Astrocyte of the spinal cord (primary cell): ENCODE measurements around the gene KATNAL2.

Experiments
- DNase-seq: peaks from one replicate; pipeline ENCODE4 v3.0.0; 2011; ENCODE audit warnings: low read depth, low spot score
- H3K4me3 ChIP-seq: 2 replicates; pipeline ENCODE4 v1.5.1; 2011; ENCODE audit warnings: low read depth, mild to moderate bottlenecking, low read length, moderate library complexity
- in situ Hi-C: cut with HindIII; loops from 2 replicates; pipeline ENCODE4 v1.10.0; 2017; ENCODE audit warnings: low sequenced_read_pairs
- TF ChIP-seq, protein P1 (sequence below): IDR thresholded peaks from 2 replicates; pipeline ENCODE4 v1.5.1; 2012; ENCODE audit warnings: low read depth, mild to moderate bottlenecking, low read length, inconsistent platforms

KATNAL2 gene

DNA sequence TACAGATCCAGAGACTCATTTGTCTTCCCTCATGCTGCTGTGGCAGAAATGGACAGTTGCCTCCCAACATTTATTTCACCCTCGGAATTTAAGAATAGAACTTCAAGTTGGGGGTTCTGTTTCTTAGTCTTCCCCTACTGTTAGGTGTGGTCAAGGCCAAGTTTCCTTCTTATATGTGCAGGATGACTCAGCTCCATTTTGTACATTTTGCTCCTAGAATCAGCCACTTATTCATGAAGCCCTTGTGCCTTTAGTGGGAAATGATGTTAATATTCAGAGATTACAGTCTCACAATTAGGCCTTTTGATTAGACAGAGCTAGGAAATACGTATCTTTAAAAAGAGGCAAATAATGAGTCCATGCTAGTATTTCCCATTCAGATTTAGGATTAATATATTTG is 164.2 kb downstream of the KATNAL2 start:
- DNase-seq = no peak
- in situ Hi-C loops = no loop called here
- TF ChIP-seq, protein P1, sequence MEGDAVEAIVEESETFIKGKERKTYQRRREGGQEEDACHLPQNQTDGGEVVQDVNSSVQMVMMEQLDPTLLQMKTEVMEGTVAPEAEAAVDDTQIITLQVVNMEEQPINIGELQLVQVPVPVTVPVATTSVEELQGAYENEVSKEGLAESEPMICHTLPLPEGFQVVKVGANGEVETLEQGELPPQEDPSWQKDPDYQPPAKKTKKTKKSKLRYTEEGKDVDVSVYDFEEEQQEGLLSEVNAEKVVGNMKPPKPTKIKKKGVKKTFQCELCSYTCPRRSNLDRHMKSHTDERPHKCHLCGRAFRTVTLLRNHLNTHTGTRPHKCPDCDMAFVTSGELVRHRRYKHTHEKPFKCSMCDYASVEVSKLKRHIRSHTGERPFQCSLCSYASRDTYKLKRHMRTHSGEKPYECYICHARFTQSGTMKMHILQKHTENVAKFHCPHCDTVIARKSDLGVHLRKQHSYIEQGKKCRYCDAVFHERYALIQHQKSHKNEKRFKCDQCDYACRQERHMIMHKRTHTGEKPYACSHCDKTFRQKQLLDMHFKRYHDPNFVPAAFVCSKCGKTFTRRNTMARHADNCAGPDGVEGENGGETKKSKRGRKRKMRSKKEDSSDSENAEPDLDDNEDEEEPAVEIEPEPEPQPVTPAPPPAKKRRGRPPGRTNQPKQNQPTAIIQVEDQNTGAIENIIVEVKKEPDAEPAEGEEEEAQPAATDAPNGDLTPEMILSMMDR = no peak
- no peak overlapping the region for H3K4me3 ChIP-seq

DNA sequence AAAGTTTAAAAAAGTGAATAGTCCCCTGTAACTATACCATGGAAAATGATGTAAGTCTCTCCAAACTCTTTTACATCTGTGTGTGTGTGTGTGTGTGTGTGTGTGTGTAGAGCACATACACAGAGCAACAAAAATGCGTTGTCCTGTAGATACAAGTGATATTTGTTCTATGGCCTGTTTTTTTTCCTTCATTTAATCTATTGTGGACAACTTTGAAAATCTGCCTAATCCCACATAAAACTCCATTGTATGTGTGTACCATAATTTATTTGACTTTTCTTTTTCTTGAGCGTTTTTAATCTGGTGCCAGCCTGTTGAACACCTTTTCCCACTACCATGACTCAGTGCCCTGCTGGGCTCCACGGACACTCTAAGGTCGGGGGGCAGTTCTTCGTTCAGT is 170.3 kb downstream of the KATNAL2 start:
- TF ChIP-seq, protein P1 = no peak
- in situ Hi-C loops = no loop called here

DNA sequence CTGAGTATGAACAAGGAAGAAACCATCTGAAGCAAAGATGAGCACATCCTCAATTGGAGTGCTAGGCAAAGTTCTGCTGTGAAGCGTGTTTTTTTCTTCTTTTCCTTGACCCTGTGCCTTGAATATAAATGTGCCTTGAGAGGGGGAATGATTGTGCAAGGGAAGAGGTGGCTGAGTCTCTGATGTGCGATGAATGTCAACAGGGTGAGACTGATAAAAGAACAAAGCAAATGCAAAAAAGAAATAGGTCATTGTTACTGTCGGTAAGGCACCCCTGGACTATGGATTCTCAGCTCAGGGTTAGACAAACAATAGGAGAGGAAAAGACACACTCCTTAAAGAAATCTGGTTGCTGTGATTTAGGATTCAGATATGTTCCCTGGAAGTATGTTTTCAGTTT is 178.4 kb downstream of the KATNAL2 start:
- no peak for DNase-seq
- TF ChIP-seq, protein P1 = no peak
- in situ Hi-C loops = no loop called here
- H3K4me3 ChIP-seq = no peak overlapping the region

More for the DNA sequence above, 170.3 kb downstream of the KATNAL2 start:
- H3K4me3 ChIP-seq = no peak overlapping the region
- DNase-seq = no peak

DNA sequence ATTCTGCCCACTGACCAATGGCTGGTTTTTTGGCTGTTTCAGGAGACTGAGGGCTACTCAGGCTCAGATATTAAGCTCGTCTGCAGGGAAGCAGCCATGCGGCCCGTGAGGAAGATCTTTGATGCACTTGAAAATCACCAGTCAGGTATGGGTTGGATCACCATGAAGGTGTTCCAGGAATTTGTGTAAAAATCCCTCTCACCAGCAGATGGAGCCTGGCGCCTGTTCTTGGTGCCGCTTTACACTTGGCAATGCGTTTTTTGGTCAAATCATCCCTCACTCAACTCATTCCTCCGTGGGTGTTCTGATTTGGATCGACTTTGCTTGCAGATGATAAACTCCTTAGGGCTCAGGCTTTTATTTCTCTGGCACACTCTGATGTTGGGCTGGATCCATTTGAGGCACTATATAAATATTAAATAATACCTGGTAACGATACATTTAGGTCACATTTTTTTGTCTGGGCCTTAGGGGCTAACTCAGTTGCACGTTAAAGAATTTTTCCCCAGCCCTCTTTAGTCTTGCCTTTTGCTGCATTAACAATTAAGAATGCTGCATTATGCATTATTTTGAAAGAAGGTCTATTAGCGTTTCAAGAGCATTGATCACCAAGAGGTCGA is 182.9 kb downstream of the KATNAL2 start:
- in situ Hi-C loops = no loop called here
- H3K4me3 ChIP-seq = no peak overlapping the region
- TF ChIP-seq, protein P1 = peak; percentile 71
- DNase-seq = peak; percentile 53

DNA sequence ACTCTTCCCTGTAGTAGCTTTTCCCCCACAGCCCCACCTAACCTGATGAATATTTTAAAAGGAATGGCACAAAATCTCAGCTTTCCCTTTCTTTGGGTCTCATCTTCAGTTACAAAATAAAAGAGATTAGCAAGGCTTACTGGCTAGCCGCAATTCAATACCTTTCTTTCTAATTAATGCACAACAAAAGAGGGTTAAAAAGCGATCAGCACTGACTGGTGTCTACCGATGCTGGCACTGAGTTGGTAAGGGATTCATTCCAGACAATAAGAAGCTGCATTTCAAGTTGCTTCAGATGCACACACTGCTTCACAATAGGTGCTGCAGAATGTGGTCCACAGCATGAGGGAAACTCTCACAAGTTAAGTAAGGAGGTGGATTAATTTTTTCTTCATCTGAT is 191.0 kb downstream of the KATNAL2 start:
- TF ChIP-seq, protein P1 = no peak
- H3K4me3 ChIP-seq = no peak overlapping the region
- in situ Hi-C loops = no loop called here
- DNase-seq = no peak

DNA sequence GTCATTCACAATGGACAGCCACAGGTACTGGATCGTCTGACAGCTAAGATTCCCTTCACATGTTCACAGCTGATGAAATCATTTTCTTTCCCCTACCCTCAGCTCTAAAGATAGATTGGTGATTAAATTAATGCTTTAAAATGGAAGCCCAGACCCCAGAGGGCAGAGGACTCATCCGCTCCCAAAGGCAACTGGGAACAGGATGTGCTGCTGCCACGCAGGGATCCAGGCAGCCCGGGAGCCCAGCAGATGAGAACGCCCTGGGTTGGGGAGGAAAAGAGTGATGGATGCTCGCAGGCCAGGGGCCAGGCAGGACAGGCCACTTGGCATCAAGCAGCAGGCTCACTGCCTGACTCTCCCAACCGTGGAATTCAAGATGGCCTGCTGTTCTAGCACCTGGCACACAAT is 191.6 kb downstream of the KATNAL2 start:
- DNase-seq = no peak
- H3K4me3 ChIP-seq = no peak overlapping the region
- in situ Hi-C loops = no loop called here
- TF ChIP-seq, protein P1 = no peak

DNA sequence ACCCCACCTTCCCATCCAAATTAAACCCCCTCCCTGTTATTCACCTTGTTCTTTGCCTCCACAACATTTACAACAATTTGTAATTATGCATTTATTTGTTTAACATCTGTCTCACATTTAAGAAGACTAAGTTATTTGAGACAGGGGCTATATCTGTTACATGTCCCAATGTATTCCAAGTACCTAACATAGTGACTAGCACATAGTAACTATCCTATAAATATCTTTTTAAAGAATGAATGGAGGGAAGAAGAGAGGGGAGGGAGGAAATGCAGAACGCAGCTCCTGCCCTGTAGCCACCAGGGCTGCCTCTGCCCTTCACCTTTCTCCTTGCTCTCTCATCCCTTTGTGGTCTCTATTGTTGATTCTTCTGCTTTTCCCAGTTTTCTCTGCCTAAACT is 192.3 kb downstream of the KATNAL2 start:
- in situ Hi-C loops = no loop called here
- TF ChIP-seq, protein P1 = no peak
- DNase-seq = no peak
- no peak overlapping the region for H3K4me3 ChIP-seq
